LNCAP (cell line): Measurements from ENCODE around the gene SIRT3.

Experiments used
- TF ChIP-seq, protein P1 (sequence below): fragments of 450-650 bp; IDR thresholded peaks from 2 replicates; pipeline ENCODE4 v1.5.1; 2017; ENCODE audit warnings: mild to moderate bottlenecking

Gene SIRT3

DNA sequence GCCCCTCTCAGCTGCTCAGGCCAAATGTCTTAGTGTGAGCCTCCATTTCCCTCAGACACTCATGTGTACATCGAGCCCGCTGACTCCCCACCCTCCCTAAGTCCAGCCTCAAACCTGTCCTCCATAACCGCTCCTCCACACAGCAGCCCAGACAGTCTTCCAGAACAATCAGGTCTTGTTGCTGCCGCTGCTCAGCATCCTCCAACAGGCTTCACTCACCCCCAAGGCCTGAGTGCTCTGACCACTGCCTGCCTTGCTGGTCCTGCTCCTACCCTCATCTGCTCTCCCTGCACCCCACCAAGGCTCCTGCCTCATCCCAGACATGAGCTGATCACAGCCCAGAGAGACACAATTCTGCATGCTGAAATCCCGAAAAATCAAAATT lies 17.7 kb upstream of the SIRT3 start:
- TF ChIP-seq, protein P1, sequence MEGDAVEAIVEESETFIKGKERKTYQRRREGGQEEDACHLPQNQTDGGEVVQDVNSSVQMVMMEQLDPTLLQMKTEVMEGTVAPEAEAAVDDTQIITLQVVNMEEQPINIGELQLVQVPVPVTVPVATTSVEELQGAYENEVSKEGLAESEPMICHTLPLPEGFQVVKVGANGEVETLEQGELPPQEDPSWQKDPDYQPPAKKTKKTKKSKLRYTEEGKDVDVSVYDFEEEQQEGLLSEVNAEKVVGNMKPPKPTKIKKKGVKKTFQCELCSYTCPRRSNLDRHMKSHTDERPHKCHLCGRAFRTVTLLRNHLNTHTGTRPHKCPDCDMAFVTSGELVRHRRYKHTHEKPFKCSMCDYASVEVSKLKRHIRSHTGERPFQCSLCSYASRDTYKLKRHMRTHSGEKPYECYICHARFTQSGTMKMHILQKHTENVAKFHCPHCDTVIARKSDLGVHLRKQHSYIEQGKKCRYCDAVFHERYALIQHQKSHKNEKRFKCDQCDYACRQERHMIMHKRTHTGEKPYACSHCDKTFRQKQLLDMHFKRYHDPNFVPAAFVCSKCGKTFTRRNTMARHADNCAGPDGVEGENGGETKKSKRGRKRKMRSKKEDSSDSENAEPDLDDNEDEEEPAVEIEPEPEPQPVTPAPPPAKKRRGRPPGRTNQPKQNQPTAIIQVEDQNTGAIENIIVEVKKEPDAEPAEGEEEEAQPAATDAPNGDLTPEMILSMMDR: no peak

- TF ChIP-seq, protein P1: no peak
These were observed 17.2 kb upstream of the SIRT3 start for GRCh38 chr11:253160-253885.

DNA sequence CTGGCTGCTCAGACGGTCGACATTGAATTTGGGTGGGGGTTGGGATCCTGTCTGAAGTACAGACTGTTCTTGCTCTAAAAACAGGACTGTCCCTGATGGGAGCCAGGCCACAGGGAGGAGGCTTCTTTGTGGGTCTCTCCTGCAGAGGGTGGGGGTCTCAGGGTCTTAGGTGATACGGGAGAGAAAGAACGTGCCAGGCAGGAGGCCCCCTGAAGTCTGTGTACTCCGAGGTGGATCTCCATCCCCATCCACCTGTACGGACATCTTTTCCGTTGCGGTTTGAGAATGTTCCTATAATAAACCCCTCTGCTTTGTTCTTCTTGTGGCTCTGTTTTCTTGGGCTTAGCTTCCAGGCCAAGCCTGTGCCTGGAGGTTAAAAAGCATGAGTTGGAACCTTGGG lies 16.5 kb upstream of the SIRT3 start:
- TF ChIP-seq, protein P1: no peak

DNA sequence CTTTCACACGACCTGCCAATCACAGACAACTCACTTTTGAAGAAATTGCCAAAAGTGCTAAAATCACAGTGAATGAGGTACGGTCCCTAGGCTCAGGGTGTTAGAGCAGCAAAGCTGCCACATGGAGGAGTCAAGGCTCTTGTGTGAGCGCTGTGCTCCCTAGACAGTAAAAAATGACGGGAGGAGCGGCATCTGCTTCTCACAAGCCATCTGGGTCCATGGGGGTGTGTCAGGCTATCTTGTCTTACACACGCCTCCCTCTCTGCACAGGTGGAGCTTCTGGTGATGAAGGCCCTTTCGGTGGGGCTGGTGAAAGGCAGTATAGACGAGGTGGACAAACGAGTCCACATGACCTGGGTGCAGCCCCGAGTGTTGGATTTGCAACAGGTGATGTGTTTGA lies 15.4 kb upstream of the SIRT3 start:
- TF ChIP-seq, protein P1: no peak

DNA sequence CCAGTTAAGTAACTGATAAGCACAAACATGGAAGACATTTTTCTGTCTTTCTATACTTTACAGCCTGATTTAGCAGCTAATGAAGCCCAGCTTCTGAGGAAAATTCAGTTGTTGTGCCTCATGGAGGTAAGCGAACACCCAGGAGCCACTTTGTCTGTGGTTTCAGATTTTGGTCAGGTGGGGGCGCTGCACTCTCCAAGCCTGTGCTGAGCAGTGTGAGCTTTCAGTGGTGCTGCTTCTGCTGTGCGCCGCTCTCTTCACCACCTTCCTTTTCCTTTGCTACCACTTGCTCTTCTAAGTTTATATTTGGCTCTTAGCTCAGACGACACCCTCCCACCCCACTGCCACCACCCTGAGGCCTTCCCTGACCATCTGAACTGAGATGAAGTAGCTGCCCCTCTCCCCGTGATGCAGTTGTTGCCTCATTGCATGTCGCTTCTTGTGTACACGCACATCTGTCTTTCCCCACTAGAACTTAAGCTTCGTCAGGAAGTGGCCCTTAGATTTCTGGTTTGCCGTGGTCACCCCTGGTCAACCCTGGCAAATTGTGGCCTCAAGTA lies 14.7 kb upstream of the SIRT3 start:
- TF ChIP-seq, protein P1: peak; percentile 64

- TF ChIP-seq, protein P1: no peak
These were observed 14.1 kb upstream of the SIRT3 start for GRCh38 chr11:250274-250673.

GRCh38 chr11:249062-249461 lies 12.9 kb upstream of the SIRT3 start:
- TF ChIP-seq, protein P1: no peak
